ENCODE data around the gene SFXN1. TPM values are rescaled to one million over a fixed set of nuclear protein-coding genes. Genes with fewer than 3 reads are reported as not detected.

The SFXN1 gene
- polyA plus RNA-seq, 1 experiment = 126 TPM

- CTCF ChIA-PET = interaction anchor here (0.6 to 6.3 kb wide), 3 partner anchors 10 to 50 kb away, joined by 3 to 50 read pairs (median 3); no protein-coding TSS in a partner anchor
- peak overlapping the region; percentile 90 for H3K4me3 ChIP-seq (ENCODE audit: low read depth, low read length)
- POLR2A ChIA-PET = no interaction called here
- no peak for TF ChIP-seq CTCF (IDR thresholded peaks at IDR 0.05; ENCODE audit: low read depth, low read length)
- H3K27ac ChIP-seq (ENCODE audit: low read depth, low read length) = peak overlapping the region; percentile 21
- H3K27me3 ChIP-seq (ENCODE audit: control insufficient read depth, insufficient read depth, low read length) = peaks cover 7% of the 10 kb centered on the region
- no peak for DNase-seq (ENCODE audit: low read depth, low spot score)
- H3K9me3 ChIP-seq (ENCODE audit: control insufficient read depth, insufficient read depth, low read length) = peaks cover 3% of the 10 kb centered on the region; the same call in 1 of the 2 replicates
Measured at GRCh38 chr5:175479125-175479881, 943 bp downstream of the SFXN1 start.

GRCh38 chr5:175483337-175483736 lies 5.0 kb downstream of the SFXN1 start:
- Histone ChIP-seq H3K27me3 (ENCODE audit: control insufficient read depth, insufficient read depth, low read length) (no peaks in the 10 kb centered on the region), H3K9me3 (ENCODE audit: control insufficient read depth, insufficient read depth, low read length) (peaks cover 5% of the 10 kb centered on the region; the same call in 1 of the 2 replicates), H3K27ac (ENCODE audit: low read depth, low read length) (no peak overlapping the region), H3K4me3 (ENCODE audit: low read depth, low read length) (no peak overlapping the region)
- ChIA-PET CTCF (no interaction called here), POLR2A (no interaction called here)
- TF ChIP-seq CTCF (IDR thresholded peaks at IDR 0.05; ENCODE audit: low read depth, low read length) = no peak
- DNase-seq (ENCODE audit: low read depth, low spot score) = no peak

GRCh38 chr5:175484322-175484721 lies 6.0 kb downstream of the SFXN1 start:
- DNase-seq (ENCODE audit: low read depth, low spot score) = no peak
- no peak for TF ChIP-seq CTCF (IDR thresholded peaks at IDR 0.05; ENCODE audit: low read depth, low read length)
- Histone ChIP-seq H3K4me3 (ENCODE audit: low read depth, low read length) (no peak overlapping the region), H3K27me3 (ENCODE audit: control insufficient read depth, insufficient read depth, low read length) (no peaks in the 10 kb centered on the region), H3K27ac (ENCODE audit: low read depth, low read length) (no peak overlapping the region), H3K9me3 (ENCODE audit: control insufficient read depth, insufficient read depth, low read length) (peaks cover 5% of the 10 kb centered on the region; the same call in 1 of the 2 replicates)
- POLR2A ChIA-PET = no interaction called here
- CTCF ChIA-PET = no interaction called here

GRCh38 chr5:175484829-175485228 lies 6.5 kb downstream of the SFXN1 start:
- ChIA-PET CTCF (no interaction called here), POLR2A (no interaction called here)
- no peak for TF ChIP-seq CTCF (IDR thresholded peaks at IDR 0.05; ENCODE audit: low read depth, low read length)
- Histone ChIP-seq H3K27me3 (ENCODE audit: control insufficient read depth, insufficient read depth, low read length) (no peaks in the 10 kb centered on the region), H3K27ac (ENCODE audit: low read depth, low read length) (no peak overlapping the region), H3K4me3 (ENCODE audit: low read depth, low read length) (no peak overlapping the region), H3K9me3 (ENCODE audit: control insufficient read depth, insufficient read depth, low read length) (peaks cover 5% of the 10 kb centered on the region; the same call in 1 of the 2 replicates)
- no peak for DNase-seq (ENCODE audit: low read depth, low spot score)

- Histone ChIP-seq H3K27ac (ENCODE audit: low read depth, low read length) (no peak overlapping the region), H3K9me3 (ENCODE audit: control insufficient read depth, insufficient read depth, low read length) (peaks cover 5% of the 10 kb centered on the region; the same call in 1 of the 2 replicates), H3K27me3 (ENCODE audit: control insufficient read depth, insufficient read depth, low read length) (no peaks in the 10 kb centered on the region), H3K4me3 (ENCODE audit: low read depth, low read length) (no peak overlapping the region)
- DNase-seq (ENCODE audit: low read depth, low spot score) = no peak
- ChIA-PET CTCF (no interaction called here), POLR2A (no interaction called here)
- no peak for TF ChIP-seq CTCF (IDR thresholded peaks at IDR 0.05; ENCODE audit: low read depth, low read length)
Measured at GRCh38 chr5:175485631-175486030, 7.3 kb downstream of the SFXN1 start.
